Skin of body (tissue), 2 donors: ENCODE measurements around the gene RDM1. TPM values are rescaled to one million over a fixed set of nuclear protein-coding genes. Genes with fewer than 3 reads are reported as not detected.
"Not testable (repeated sequence)": the region's sequence is repeated elsewhere in the genome, so short reads cannot be mapped to it uniquely, and the experiment has no call there.

Experiments
- DNase-seq: peaks from one replicate; lab custom pipeline; 2025; lab: John Stamatoyannopoulos, UW
- total RNA-seq: library from RNA; depleted of rRNA; stranded (reverse); fragments of >200 nt; gene quantifications from one replicate; pipeline ENCODE4 v1.2.3, GENCODE V29; 2014

Gene RDM1
- total RNA-seq, 1 donor from 2014 or later: 0.79 TPM

DNA sequence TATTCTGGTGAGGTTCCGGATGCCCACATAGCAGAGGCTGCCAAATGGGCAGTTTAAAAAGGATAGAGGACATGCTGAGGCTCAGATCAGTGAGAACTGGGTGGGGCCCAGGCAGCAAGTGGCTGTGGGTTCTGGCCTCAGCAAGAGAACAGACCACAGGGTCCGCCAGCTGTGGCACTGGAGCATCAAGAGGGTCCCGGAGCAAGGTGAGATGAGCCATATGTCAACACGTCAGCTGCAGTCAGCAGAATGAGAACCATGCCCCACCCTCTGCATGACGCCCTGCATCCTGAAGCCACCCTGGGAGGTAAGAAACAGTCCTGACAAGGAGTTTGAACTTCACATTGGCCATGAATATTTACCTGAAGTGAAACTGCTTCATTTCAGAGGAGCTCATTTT lies 30.3 kb downstream of the RDM1 start:
- no peak for DNase-seq

DNA sequence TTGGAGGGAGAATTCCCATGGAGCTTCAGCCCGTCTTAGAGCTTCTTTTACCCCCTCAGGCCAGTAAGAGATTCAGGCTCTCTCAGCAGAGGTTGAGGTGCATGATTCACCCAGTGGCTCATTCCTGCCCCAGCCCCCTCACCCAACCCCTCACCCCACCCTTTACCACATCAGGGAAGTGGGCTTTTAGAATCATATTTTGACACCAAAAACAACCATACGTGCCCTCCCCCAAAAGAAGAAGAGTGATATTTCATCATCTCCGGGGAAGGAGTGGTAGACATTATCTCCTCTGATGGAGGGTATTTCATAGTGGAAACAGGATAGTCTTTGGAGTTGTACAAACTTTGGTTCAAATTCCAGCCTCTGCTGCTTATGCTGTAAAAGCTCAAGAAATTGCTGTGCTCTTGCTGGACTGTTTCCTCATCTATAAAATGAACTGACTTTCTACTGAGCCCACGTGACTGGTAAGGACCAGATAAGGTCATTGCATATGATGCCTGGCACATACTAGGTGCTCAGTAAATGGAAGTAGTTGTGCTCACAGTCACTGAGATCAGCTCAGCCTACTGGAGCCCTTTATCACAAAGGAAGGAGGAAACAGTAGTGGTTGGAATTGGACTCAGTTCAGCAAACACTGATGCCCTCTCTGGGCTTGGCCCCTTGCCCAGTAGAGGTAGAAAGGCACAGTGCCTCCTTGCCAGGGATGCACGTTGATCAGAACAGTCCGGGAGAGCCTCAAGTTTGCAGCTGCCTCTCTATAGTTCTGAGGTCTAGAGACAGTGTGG lies 32.1 kb downstream of the RDM1 start:
- DNase-seq: no peak

DNA sequence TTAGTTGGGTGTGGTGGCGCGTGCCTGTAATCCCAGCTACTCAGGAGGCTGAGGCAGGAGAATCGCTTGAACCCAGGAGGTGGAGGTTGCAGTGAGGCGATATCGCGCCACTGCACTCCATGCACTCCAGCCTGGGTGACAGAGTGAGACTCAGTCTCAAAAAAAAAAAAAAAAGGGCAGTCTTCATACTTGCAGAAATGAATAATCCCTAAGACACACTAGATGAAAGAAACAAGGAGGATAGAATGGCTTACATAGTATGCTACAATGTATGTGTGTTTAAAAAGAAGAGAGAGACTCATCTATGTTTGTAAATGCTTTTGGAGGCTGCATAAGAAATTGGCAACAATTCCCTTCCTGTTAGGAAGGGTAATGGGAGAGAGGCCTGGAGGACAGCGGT lies 32.8 kb downstream of the RDM1 start:
- DNase-seq: not testable (repeated sequence)

DNA sequence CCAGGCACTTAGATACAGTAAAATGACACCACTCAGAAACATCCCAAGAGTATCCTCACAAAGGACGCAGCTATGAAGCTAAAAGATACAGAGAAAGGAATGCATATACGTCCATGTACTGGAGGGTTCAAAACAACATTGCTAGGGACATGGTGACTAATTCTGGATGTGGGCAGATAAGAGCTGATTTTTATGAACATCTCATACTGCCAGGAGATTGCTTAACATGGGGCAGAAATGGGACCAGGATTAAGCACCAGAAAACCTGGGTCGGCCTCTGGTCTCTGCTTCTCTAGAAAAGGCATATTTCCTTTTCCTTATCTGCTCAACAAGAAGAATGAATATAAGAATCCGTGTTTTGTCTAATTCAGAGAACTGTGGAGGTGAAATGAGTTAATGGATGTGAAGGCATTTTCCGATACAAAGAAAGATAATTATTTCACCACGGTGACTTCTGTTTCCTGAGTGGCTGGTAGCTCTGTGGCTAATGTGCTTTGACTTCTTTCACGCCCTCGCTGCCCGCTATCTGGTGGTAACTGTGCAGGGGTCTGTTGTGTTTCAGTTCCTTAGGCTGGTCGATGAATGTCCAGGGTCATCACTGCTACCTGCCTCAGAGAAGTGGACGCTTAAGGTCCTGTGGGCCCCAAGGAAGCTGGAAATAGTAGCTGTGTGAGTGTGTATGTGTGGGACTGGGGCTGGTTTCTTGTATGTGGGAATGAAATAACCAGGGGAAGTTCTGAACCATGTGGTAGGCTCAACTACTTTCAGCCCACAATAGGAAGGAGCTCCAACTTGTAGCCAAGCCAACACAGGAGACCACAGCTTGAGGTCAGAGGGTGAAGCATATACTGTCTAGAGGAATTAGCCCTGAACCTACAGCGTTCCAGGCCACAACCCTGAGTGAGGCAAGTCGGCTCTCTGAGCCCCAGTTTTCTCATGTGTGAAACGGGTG lies 34.7 kb downstream of the RDM1 start:
- no peak for DNase-seq

DNA sequence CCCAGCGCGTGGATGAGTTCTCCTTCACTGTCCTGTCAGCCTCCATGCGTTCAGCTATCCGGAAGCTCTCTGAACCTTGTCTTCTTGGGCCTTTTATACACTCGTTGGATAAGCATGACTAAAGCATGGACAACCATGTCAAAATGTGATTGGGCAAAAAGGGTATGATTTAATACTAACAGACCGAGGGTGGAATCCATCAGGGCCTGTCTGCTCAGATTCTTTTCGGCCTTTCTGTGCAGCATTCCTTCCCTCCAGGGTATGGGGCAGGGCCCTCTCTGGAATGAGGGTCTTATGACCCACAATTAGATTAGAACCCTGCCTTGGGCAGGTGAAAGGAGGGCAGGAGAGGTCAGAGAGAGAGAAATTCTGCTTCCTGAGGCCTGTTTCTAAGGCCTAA lies 36.4 kb downstream of the RDM1 start:
- no peak for DNase-seq

DNA sequence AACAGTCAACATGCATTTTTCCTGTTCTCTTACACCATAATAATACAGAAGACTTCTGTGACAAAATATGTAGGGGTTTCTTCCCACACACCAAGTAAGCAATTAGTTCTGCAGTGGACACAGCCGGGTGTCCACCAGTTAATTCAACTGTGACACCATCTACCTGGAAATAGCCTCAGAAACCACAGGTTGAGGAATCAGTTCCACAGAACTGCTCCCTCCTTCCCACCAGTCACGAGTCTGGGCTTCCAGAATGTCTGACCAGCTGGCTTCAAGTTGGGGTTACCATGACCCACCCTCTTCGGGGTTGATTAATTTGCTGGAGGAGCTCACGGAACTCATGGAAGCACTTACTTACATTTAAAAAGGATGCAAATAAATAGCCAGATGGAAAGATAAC lies 36.8 kb downstream of the RDM1 start:
- DNase-seq: no peak

DNA sequence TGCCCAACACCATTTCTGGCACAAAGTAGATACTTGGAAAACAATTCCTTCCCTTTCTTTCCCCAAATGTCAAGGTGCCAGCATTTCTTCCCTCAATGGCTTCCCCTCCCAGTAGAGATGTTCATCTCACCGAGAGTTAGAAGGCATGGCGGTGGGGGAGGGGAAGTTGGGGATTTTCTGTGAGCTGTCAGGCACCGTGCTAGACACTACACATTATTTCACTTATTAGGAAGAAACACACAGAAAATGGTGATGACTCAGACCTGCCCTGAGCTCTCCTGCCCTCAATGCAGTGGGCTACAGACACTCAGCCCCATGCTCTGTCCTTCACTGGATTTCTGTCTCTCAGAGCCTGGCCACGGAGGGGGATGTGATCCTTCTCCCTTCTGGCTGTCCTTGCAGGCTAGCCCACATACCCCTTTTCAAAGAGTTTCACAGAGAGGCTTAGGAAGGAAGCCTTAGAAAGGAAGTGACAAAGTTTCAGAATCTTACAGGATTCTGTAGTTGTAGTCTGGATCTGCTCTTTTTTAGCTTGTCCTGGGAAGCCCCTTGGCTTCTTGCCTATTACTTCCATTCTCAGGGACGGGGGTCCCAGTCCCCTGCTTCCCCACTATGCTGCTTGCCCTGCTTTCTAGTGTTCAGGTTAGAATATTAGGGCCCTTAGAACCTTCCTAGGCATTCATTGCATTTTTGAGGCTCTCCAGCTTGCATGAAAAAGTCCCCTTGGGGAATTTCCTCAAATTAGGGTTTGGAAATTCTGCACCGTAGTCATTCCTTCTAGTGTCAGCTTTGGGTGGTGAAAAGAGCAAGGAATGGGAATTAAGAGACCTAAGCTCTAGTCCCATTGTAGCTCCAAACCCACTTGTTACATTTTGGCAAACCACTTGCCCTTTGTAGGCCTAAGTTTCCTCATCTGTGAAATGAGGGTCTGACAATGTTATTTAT lies 38.2 kb downstream of the RDM1 start:
- DNase-seq: no peak

DNA sequence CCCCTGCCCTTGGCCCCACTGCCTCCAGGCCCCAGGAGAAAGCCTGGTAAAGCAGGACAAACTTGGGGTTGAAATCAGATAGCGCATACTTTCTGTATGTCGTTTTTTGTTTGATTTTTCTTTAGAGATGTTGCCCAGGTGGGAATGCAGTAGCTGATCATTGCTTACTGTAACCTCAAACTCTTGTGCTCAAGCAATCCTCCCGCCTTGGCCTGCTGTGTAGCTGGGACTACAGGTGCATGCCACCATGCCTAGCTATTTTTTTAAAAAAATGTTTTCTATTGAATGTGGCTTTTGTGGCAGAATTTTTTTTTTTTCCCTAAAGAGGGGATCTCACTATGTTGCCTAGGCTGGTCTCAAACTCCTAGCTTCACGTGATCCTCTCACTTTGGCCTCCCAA lies 39.3 kb downstream of the RDM1 start:
- DNase-seq: no peak

DNA sequence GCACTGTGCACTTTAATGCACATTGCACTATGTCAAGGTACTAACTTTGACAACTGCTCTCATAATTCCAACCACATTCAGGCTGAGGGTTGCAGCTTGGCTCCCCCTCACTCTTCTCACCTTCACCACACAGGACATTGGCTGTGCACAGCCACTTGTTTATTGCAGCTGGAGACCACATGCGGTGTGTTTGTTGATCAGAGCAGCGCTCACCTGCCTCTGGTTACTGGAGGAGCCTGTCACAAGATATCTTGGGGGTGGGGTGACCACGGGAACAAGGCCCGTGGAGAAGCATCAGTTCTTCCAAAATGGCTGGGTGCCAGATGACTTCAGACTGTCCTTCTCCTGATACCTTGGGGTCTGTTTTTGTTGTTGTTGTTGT lies 39.8 kb downstream of the RDM1 start:
- DNase-seq: no peak

DNA sequence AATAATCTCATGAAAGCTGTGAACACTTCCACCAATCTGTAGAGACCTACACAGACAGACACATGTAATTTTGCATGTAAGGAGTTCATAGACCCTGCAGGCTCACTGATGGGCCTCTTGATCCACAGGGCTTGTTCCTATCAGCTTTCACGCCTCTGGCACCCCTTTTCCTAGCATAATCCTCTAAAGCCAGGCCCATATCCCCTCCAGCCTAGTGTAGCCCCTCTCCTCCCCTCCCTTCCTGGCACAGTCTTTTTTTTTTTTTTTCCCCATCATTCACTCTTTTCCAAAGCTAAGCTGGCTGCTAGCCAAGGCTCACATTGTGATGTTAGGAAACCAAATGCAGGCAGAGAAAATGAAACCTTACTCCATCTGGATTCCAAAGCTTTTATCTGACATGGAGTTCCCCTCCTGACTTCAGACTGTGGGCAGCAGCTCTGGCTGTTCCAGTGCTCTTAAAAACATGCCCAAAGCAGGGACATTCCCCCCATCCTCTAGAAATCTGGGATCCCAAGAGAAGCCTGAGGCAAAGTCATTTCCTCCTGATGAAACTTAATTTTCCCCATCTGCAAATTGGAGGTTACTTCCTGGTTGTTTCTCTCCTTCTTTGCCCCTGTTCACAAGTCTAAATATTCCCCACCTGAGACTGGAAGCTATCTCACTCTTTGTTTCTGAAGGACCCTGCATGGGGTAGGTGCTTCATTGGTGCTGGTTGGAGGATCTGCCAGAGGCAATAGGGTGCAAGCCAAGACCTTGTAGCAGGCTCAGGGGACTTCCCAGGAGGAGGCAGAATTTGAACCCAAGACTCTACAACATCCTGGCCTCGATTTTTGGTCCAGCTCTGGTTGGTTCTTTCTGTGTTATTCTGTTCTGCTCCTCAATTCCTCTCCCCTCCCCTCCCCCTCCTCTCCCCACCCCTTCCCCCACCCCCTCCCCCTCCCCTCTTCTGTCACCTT lies 40.5 kb downstream of the RDM1 start:
- no peak for DNase-seq

DNA sequence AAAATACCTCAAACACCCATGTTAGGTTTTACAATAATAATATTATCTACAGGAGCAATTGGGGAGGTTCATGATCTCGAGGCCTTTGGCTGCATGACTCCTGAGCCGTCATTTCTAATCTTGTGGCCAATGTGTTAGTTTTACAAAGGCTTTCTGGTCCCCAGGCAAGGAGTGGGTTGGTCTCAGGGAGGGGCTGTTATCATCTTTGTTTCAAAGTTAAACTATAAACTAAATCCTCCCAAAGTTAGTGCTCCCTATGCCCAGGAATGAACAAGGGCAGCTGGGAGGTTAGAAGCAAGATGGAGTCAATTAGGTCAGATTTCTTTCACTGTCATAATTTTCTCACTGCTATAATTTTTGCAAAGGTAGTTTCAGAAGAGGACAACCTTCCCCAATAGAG lies 41.3 kb downstream of the RDM1 start:
- DNase-seq: no peak

- no peak for DNase-seq
These were observed 50.6 kb downstream of the RDM1 start, which contains the start of gene CCL5 for GRCh38 chr17:35879773-35880654. Gene CCL5 (minus strand): TSS chr17:35880360.

DNA sequence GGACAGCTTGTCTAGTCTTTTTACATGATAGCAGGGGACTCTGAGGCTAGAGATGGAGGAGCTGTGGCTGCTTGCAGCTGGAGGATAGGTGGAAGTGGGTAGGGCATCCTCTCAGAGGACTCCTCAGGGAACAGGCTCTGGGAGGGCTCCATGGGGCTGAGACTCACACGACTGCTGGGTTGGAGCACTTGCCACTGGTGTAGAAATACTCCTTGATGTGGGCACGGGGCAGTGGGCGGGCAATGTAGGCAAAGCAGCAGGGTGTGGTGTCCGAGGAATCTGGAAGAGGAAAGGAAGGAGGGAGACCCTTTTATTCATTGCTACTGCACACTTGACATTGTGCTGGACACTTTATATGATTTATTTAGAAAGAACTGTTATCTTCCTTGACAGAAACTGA lies 52.2 kb downstream of the RDM1 start:
- DNase-seq: no peak

- no peak for DNase-seq
These were observed 53.1 kb downstream of the RDM1 start for GRCh38 chr17:35877345-35878029.

DNA sequence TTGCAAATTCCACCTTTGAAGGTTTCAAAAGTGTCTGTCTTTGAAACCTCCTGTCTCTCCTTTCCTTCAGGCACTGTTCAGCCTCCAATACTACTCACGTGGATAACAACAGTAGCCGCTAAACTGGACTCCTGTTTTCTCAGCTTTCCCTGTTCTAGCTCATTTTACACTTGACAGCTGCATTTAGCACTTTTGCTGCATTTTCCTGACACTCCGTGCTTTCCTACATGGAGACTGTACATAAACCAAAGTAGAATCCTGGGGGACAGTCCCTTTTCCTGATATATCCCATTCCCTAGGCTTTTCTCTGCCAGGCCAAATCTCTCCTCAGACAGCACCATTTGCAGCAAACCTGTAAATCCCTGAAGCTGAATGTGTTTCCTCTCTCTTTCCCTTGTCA lies 54.0 kb downstream of the RDM1 start:
- no peak for DNase-seq

- DNase-seq: no peak
These were observed 54.8 kb downstream of the RDM1 start for GRCh38 chr17:35875800-35876139.

DNA sequence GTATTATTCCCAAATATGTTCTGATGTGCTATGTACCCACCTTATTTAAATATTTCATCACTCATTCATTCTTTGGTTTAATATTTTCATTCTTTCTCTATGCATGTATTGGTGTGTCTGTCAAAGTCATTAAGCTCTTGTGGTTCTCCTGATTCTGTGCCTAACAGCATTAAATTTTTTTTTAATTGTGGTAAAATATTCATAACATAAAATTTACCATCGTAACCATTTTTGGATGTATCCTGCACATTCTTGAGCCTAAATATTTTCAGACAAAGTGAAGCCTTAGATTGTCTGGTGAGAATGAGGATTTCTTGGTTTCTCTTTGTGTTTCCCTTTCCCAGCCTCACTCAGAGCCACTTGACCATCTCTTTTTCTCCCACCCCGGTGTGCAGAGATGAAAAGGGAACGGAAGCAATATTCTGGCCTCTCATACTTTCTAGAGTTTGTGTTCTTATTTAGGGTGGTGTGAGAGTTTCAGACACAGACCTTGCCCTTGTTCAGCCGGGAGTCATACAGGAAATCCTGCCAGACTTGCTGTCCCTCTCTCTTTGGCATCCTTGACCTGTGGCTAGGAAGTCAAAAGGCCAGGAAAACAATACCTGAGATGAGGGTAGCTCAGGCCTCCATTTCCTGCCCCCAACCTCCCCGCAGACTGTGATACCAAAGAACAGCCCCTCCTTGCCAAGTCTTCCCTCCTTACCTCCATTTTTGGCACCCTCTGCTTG lies 55.3 kb downstream of the RDM1 start:
- no peak for DNase-seq
